ENCODE results near the gene PFAS.

The PFAS gene

GRCh38 chr17:8237175-8237574, 11.9 kb upstream of the PFAS start:
- H2AFZ ChIP-seq (ENCODE audit: low read depth, low read length, severe bottlenecking): no peak overlapping the region
- no peak overlapping the region for H3K9ac ChIP-seq (ENCODE audit: low read length)
- H3K9me3 ChIP-seq (ENCODE audit: insufficient read depth, low read length): no peaks in the 10 kb centered on the region
- H3K36me3 ChIP-seq (ENCODE audit: low read length): peaks cover 7% of the 10 kb centered on the region; the same call in 1 of the 2 replicates
- no peaks in the 10 kb centered on the region for H3K9me2 ChIP-seq (replicated peaks; ENCODE audit: insufficient read depth, low read length)
- no peaks in the 10 kb centered on the region for H3K79me2 ChIP-seq (ENCODE audit: insufficient read depth, low read length)
- H3K27me3 ChIP-seq (ENCODE audit: low read length): no peaks in the 10 kb centered on the region
- no peak overlapping the region for H3K4me3 ChIP-seq (ENCODE audit: insufficient read depth, low read length, poor library complexity, severe bottlenecking)
- no peak overlapping the region for H3K4me2 ChIP-seq (ENCODE audit: low read depth, low read length, poor library complexity, severe bottlenecking)
- H4K20me1 ChIP-seq (ENCODE audit: low read depth, low read length): no peaks in the 10 kb centered on the region
- H3F3A ChIP-seq (ENCODE audit: insufficient read depth): 0 out of 2 replicates have a peak, but pooled peaks cover 3% of the 10 kb centered on the region
- no peak overlapping the region for H3K27ac ChIP-seq (ENCODE audit: low read depth, low read length)
- TF ChIP-seq CTCF (IDR thresholded peaks at IDR 0.05; ENCODE audit: insufficient read depth, low read length, poor library complexity, severe bottlenecking) (no peak), EZH2phosphoT487 (conservative IDR thresholded peaks at IDR 0.05; ENCODE audit: low read length) (no peak)

DNA sequence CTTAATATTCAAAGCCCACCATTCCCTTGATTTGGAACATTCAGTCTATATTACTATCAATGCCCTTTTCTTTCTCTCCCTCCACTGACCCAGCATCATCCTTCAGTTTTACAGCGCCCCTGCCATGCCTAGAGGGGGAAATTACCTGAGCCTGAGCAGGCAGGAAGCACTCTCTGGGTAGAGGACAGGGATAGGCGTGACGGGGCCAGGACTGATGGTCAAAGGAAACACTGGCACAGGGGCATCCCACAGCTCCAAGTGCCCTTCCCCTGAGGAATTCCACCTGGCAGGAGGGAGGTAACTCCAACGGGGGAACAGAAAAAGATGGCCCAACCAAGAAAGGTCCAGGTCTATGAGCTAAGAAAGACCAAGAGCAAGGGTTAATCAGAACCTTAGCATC, 11.2 kb upstream of the PFAS start:
- Histone ChIP-seq H3K4me2 (ENCODE audit: low read depth, low read length, poor library complexity, severe bottlenecking) (no peak overlapping the region), H3F3A (ENCODE audit: insufficient read depth) (0 out of 2 replicates have a peak, but pooled peaks cover 3% of the 10 kb centered on the region), H3K9me2 (replicated peaks; ENCODE audit: insufficient read depth, low read length) (no peaks in the 10 kb centered on the region), H4K20me1 (ENCODE audit: low read depth, low read length) (no peaks in the 10 kb centered on the region), H3K36me3 (ENCODE audit: low read length) (peaks cover 7% of the 10 kb centered on the region; the same call in 1 of the 2 replicates), H2AFZ (ENCODE audit: low read depth, low read length, severe bottlenecking) (no peak overlapping the region), H3K9me3 (ENCODE audit: insufficient read depth, low read length) (no peaks in the 10 kb centered on the region), H3K9ac (ENCODE audit: low read length) (no peak overlapping the region), H3K27ac (ENCODE audit: low read depth, low read length) (no peak overlapping the region), H3K79me2 (ENCODE audit: insufficient read depth, low read length) (peaks cover 4% of the 10 kb centered on the region), H3K4me3 (ENCODE audit: insufficient read depth, low read length, poor library complexity, severe bottlenecking) (no peak overlapping the region), H3K27me3 (ENCODE audit: low read length) (no peaks in the 10 kb centered on the region)
- no peak for TF ChIP-seq CTCF (IDR thresholded peaks at IDR 0.05; ENCODE audit: insufficient read depth, low read length, poor library complexity, severe bottlenecking)
- TF ChIP-seq EZH2phosphoT487 (conservative IDR thresholded peaks at IDR 0.05; ENCODE audit: low read length): no peak

- TF ChIP-seq EZH2phosphoT487 (conservative IDR thresholded peaks at IDR 0.05; ENCODE audit: low read length) (no peak), CTCF (IDR thresholded peaks at IDR 0.05; ENCODE audit: insufficient read depth, low read length, poor library complexity, severe bottlenecking) (no peak)
- H3K4me2 ChIP-seq (ENCODE audit: low read depth, low read length, poor library complexity, severe bottlenecking): no peak overlapping the region
- no peaks in the 10 kb centered on the region for H3K27me3 ChIP-seq (ENCODE audit: low read length)
- H3K9me3 ChIP-seq (ENCODE audit: insufficient read depth, low read length): no peaks in the 10 kb centered on the region
- H3K9ac ChIP-seq (ENCODE audit: low read length): no peak overlapping the region
- H3K4me3 ChIP-seq (ENCODE audit: insufficient read depth, low read length, poor library complexity, severe bottlenecking): no peak overlapping the region
- no peak overlapping the region for H3K27ac ChIP-seq (ENCODE audit: low read depth, low read length)
- peaks cover 22% of the 10 kb centered on the region for H3F3A ChIP-seq (ENCODE audit: insufficient read depth)
- no peak overlapping the region for H2AFZ ChIP-seq (ENCODE audit: low read depth, low read length, severe bottlenecking)
- peaks cover 3% of the 10 kb centered on the region; the same call in 1 of the 2 replicates for H3K36me3 ChIP-seq (ENCODE audit: low read length)
- H3K9me2 ChIP-seq (replicated peaks; ENCODE audit: insufficient read depth, low read length): no peaks in the 10 kb centered on the region
- no peaks in the 10 kb centered on the region for H4K20me1 ChIP-seq (ENCODE audit: low read depth, low read length)
- H3K79me2 ChIP-seq (ENCODE audit: insufficient read depth, low read length): peaks cover 29% of the 10 kb centered on the region
Measured at GRCh38 chr17:8243827-8244226, 5.3 kb upstream of the PFAS start.
